ENCODE results near the gene TFRC. TPM values are rescaled to one million over a fixed set of nuclear protein-coding genes. Genes with fewer than 3 reads are reported as not detected.
"Not testable (repeated sequence)": the region's sequence is repeated elsewhere in the genome, so short reads cannot be mapped to it uniquely, and the experiment has no call there.

TFRC gene
- total RNA-seq, 1 experiment from 2014 or later, result 261 TPM

DNA sequence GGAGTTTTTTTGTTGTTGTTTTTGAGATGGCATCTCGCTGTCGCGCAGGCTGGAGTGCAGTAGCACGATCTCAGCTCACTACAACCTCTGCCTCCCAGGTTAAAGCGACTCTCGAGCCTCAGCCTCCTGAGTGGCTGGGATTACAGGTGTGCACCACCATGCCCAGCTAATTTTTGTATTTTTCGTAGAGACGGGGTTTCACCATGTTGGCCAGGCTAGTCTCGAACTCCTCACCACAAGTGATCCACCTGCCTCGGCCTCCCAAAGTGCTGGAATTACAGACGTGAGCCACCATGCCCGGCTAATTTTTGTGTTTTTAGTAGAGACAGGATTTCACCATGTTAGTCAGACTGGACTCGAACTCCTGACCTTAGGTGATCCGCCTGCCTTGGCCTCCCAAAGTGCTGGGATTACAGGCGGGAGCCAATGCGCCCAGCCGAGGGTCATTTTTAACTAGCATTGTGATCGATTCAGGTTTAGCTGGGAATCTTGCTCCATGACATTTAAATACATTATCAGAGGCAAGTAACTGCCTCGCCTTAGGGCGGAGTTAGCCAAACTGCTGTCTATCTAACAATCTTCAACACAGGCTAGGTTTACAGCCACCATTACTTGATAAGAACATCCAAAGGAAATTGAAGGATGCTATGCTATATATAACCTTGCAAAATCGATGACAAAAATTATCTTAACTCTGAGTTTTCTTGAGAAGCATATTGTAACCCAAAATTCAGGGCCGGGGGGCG, 1.6 kb downstream of the TFRC start:
- H3K27me3 ChIP-seq (ENCODE audit: insufficient read depth, low read length); RAD21 ChIA-PET (ENCODE audit: low non-redundant PET in 1 of 2, low total read pairs in 2 of 2, uncharacterized antibody in 2 of 2, unreplicated experiment in 2 of 2); H2AFZ ChIP-seq (ENCODE audit: low read depth, low read length, poor library complexity, severe bottlenecking); intact Hi-C loops (cut with micrococcal nuclease); ATAC-seq; H3K9me3 ChIP-seq (ENCODE audit: control insufficient read depth in 1 of 2, insufficient read depth in 1 of 2, low read depth in 1 of 2, low read length in 2 of 2); H3K9me2 ChIP-seq (ENCODE audit: insufficient read depth); CTCF ChIA-PET; DNase-seq (ENCODE audit: low read depth, low spot score): not testable (repeated sequence)
- Histone ChIP-seq H3K4me1 (ENCODE audit: control insufficient read depth in 1 of 2, insufficient read depth in 2 of 2, low read length in 2 of 2) (peaks cover 9 to 26% of the 10 kb centered on the region in 2 experiments; a peak in 3 of 4 replicates), H3K79me2 (ENCODE audit: insufficient read depth, low read length) (peaks cover 67% of the 10 kb centered on the region), H3K27ac (ENCODE audit: low read depth, low read length) (peak overlapping the region; percentile 95; the same call in 1 of the 2 replicates), H3K4me2 (ENCODE audit: low read length) (peak overlapping the region; percentile 86), H3K36me3 (ENCODE audit: control insufficient read depth in 1 of 2, insufficient read depth in 2 of 2, low read length in 2 of 2) (peaks cover 4 to 12% of the 10 kb centered on the region in 2 experiments; a peak in 3 of 4 replicates), H3K4me3 (replicated peaks in 1 of 2; ENCODE audit: low read depth in 1 of 2, low read length in 2 of 2) (peak overlapping the region; percentile 84 to 86), H3K9ac (ENCODE audit: low read length) (peak overlapping the region; percentile 99), H4K20me1 (ENCODE audit: insufficient read depth) (peaks cover 23% of the 10 kb centered on the region)
- BruUV-seq (replicated peaks), result TSS peak; percentile 74
- POLR2A ChIA-PET, result interaction anchor here (0.7 kb wide), 1 partner anchor 443 kb away, joined by 3 read pairs; no protein-coding TSS in a partner anchor

DNA sequence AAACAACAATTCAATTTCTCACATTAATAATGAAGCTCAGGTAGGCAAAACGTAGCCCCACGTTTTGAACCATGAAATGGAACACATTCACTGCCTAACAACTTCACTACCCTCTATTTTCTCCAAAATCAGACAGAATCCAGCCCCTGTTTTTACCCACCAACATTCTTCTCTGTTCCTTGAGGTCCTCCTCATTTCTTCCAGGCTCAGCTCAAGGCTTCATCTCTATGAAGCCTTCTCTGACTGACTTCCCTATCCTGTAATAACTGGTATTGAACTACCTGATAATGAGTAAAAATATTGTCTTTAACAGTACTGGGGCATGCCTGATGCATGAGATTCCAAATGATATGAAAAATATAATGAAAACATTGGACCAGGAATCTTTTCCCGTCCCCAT, 2.2 kb downstream of the TFRC start:
- ChIA-PET POLR2A (interaction anchor here (0.7 kb wide), 1 partner anchor 443 kb away, joined by 3 read pairs; no protein-coding TSS in a partner anchor), CTCF (no interaction called here), RAD21 (ENCODE audit: low non-redundant PET in 1 of 2, low total read pairs in 2 of 2, uncharacterized antibody in 2 of 2, unreplicated experiment in 2 of 2) (no interaction called here)
- H3K36me3 ChIP-seq (ENCODE audit: control insufficient read depth in 1 of 2, insufficient read depth in 2 of 2, low read length in 2 of 2), result peaks cover 10 to 18% of the 10 kb centered on the region in 2 experiments; a peak in 3 of 4 replicates
- no peaks in the 10 kb centered on the region for H3K27me3 ChIP-seq (ENCODE audit: insufficient read depth, low read length)
- no peaks in the 10 kb centered on the region for H3K9me3 ChIP-seq (ENCODE audit: control insufficient read depth in 1 of 2, insufficient read depth in 1 of 2, low read depth in 1 of 2, low read length in 2 of 2)
- peaks cover 23% of the 10 kb centered on the region for H4K20me1 ChIP-seq (ENCODE audit: insufficient read depth)
- no peak overlapping the region for H3K9ac ChIP-seq (ENCODE audit: low read length)
- DNase-seq (ENCODE audit: low read depth, low spot score) (no peak), ATAC-seq (no peak)
- no peak overlapping the region for H2AFZ ChIP-seq (ENCODE audit: low read depth, low read length, poor library complexity, severe bottlenecking)
- peak overlapping the region; percentile 86; the same call in 1 of the 2 replicates for H3K4me2 ChIP-seq (ENCODE audit: low read length)
- H3K9me2 ChIP-seq (ENCODE audit: insufficient read depth), result no peaks in the 10 kb centered on the region
- peaks cover 73% of the 10 kb centered on the region for H3K79me2 ChIP-seq (ENCODE audit: insufficient read depth, low read length)
- H3K4me1 ChIP-seq (ENCODE audit: control insufficient read depth in 1 of 2, insufficient read depth in 2 of 2, low read length in 2 of 2), result peaks cover 9 to 26% of the 10 kb centered on the region in 2 experiments; a peak in 3 of 4 replicates
- intact Hi-C loops (cut with micrococcal nuclease), result no loop called here
- no TSS peak for BruUV-seq (replicated peaks)
- H3K4me3 ChIP-seq (replicated peaks in 1 of 2; ENCODE audit: low read depth in 1 of 2, low read length in 2 of 2), result no peak overlapping the region
- TF ChIP-seq SRF (IDR thresholded peaks at IDR 0.05; ENCODE audit: low read depth), result no peak
- TF ChIP-seq, protein P1, sequence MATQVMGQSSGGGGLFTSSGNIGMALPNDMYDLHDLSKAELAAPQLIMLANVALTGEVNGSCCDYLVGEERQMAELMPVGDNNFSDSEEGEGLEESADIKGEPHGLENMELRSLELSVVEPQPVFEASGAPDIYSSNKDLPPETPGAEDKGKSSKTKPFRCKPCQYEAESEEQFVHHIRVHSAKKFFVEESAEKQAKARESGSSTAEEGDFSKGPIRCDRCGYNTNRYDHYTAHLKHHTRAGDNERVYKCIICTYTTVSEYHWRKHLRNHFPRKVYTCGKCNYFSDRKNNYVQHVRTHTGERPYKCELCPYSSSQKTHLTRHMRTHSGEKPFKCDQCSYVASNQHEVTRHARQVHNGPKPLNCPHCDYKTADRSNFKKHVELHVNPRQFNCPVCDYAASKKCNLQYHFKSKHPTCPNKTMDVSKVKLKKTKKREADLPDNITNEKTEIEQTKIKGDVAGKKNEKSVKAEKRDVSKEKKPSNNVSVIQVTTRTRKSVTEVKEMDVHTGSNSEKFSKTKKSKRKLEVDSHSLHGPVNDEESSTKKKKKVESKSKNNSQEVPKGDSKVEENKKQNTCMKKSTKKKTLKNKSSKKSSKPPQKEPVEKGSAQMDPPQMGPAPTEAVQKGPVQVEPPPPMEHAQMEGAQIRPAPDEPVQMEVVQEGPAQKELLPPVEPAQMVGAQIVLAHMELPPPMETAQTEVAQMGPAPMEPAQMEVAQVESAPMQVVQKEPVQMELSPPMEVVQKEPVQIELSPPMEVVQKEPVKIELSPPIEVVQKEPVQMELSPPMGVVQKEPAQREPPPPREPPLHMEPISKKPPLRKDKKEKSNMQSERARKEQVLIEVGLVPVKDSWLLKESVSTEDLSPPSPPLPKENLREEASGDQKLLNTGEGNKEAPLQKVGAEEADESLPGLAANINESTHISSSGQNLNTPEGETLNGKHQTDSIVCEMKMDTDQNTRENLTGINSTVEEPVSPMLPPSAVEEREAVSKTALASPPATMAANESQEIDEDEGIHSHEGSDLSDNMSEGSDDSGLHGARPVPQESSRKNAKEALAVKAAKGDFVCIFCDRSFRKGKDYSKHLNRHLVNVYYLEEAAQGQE (IDR thresholded peaks at IDR 0.05; ENCODE audit: low read depth), result no peak
- no peak for TF ChIP-seq CEBPB (IDR thresholded peaks at IDR 0.05; ENCODE audit: low read depth)
- TF ChIP-seq POLR2AphosphoS5 (IDR thresholded peaks at IDR 0.05; ENCODE audit: low read depth, low read length), result no peak
- TF ChIP-seq RAD21 (IDR thresholded peaks at IDR 0.05; ENCODE audit: low read depth), result no peak
- TF ChIP-seq ZFX (IDR thresholded peaks at IDR 0.05), result no peak
- TF ChIP-seq ZNF274 (IDR thresholded peaks at IDR 0.05; ENCODE audit: low read depth, low read length), result no peak
- no peak for TF ChIP-seq YY1 (IDR thresholded peaks at IDR 0.05; ENCODE audit: extremely low read depth, insufficient replicate concordance, low read depth, low read length)
- TF ChIP-seq FOSL1 (IDR thresholded peaks at IDR 0.05; ENCODE audit: low read depth), result no peak
- TF ChIP-seq EZH2phosphoT487 (IDR thresholded peaks at IDR 0.05; ENCODE audit: borderline replicate concordance), result no peak
- no peak overlapping the region for H3K27ac ChIP-seq (ENCODE audit: low read depth, low read length)
